Measurements from ENCODE around the gene RAB13.

Gene RAB13

GRCh38 chr1:153967107-153967999, 18.8 kb downstream of the RAB13 start, which contains the start of gene CREB3L4:
TSS of gene CREB3L4 (plus strand) at chr1:153967902. CDS start at chr1:153968526, 624 bp downstream.
- peak within 1 kb of the TSS; percentile 76 for H3K4me3 ChIP-seq
- DNase-seq (ENCODE audit: low spot score), result peak; percentile 96
- TF ChIP-seq CTCF (IDR thresholded peaks at IDR 0.05), result no peak
- H3K27ac ChIP-seq, result peak within 1 kb of the TSS; percentile 62 to 88

DNA sequence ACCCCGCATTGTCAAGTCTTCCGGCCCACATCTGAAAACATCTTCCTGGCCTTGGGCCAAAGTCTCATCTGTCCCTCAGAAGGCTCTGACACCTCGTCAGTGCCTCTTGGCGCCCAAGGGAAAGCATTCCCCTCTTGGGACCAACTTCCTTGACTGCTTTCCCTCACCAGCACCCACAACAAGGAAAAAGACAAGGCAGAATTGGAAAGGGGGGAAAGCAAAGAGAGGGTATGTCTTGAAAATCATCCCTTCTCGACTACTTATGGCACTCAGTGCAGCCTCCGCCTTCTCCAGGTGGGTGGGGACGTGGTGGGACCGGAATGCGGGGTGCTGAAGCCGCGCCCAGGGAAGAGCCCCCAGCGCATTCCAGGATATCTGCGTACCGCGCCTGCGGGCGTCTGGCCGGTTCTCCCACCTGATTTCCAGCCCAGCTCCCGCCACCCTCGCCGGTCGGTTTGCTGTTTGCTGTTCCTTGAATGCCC, 22.2 kb downstream of the RAB13 start:
- Histone ChIP-seq H3K4me3 (peak overlapping the region; percentile 77), H3K27ac (peak overlapping the region; percentile 93 to 99)
- no peak for DNase-seq (ENCODE audit: low spot score)
- TF ChIP-seq CTCF (IDR thresholded peaks at IDR 0.05), result no peak

- Histone ChIP-seq H3K27ac (peak within 1 kb of the TSS; percentile 93 to 99), H3K4me3 (peak within 1 kb of the TSS; percentile 77)
- TF ChIP-seq CTCF (IDR thresholded peaks at IDR 0.05), result no peak
- peak; percentile 99 for DNase-seq (ENCODE audit: low spot score)
These were observed 22.9 kb downstream of the RAB13 start, which contains the start of gene SLC39A1 for GRCh38 chr1:153963030-153963849. TSS of gene SLC39A1 (minus strand) at chr1:153963537. CDS start at chr1:153962715, 822 bp downstream.

- no peak for DNase-seq (ENCODE audit: low spot score)
- no peak for TF ChIP-seq CTCF (IDR thresholded peaks at IDR 0.05)
- H3K4me3 ChIP-seq, result peak overlapping the region; percentile 77
- H3K27ac ChIP-seq, result peak overlapping the region; percentile 93 to 99
These were observed 23.8 kb downstream of the RAB13 start for GRCh38 chr1:153962088-153963029.

- TF ChIP-seq CTCF (IDR thresholded peaks at IDR 0.05), result no peak
- DNase-seq (ENCODE audit: low spot score), result no peak
- H3K4me3 ChIP-seq, result no peak overlapping the region
- H3K27ac ChIP-seq, result peak overlapping the region; percentile 93 to 99
These were observed 24.7 kb downstream of the RAB13 start for GRCh38 chr1:153961421-153961820.

GRCh38 chr1:153960206-153960605, 25.9 kb downstream of the RAB13 start:
- TF ChIP-seq CTCF (IDR thresholded peaks at IDR 0.05), result no peak
- Histone ChIP-seq H3K4me3 (no peak overlapping the region), H3K27ac (peak overlapping the region in 1 of 2 donors; percentile 5)
- DNase-seq (ENCODE audit: low spot score), result no peak

Data from coronary artery (tissue), 2 donors.